Tibial nerve (tissue), 4 donors: ENCODE data around the gene GPR22. TPM values are rescaled to one million over a fixed set of nuclear protein-coding genes. Genes with fewer than 3 reads are reported as not detected.

ENCODE experiments used
- DNase-seq, 2 donors: peaks; one replicate each; pipeline ENCODE4 v3.0.0-alpha.2; 2019; ENCODE audit warnings: low spot score in 2 of 2
- H3K27ac ChIP-seq, 4 donors: fragments of 200-600 bp; sonication (generic) in 3 of 4; one replicate each; pipeline ENCODE4 v1.5.1; 2017 to 2019; ENCODE audit warnings: mild to moderate bottlenecking in 1 of 4
- H3K27me3 ChIP-seq, 2 donors: fragments of 200-600 bp; sonication (generic) in 1 of 2; one replicate each; pipeline versions ENCODE4 v1.5.1 to v1.6.0; 2017 to 2019
- H3K36me3 ChIP-seq, 3 donors: fragments of 200-600 bp; sonication (generic); one replicate each; pipeline ENCODE4 v1.5.1; 2018 to 2019
- H3K4me1 ChIP-seq, 4 donors: fragments of 200-600 bp; sonication (generic) in 3 of 4; one replicate each; pipeline ENCODE4 v1.5.1; 2017 to 2019
- H3K4me3 ChIP-seq, 4 donors: fragments of 200-600 bp; sonication (generic) in 3 of 4; one replicate each; pipeline ENCODE4 v1.5.1; 2017 to 2019; ENCODE audit warnings: mild to moderate bottlenecking in 1 of 4, moderate library complexity in 1 of 4
- H3K9me3 ChIP-seq, 4 donors: fragments of 200-600 bp; sonication (generic) in 3 of 4; one replicate each; pipeline ENCODE4 v1.5.1; 2017 to 2019
- CTCF ChIP-seq, 5 experiments: fragments of 200-600 bp in 3 of 5; fragments of 450-650 bp in 2 of 5; sonication (generic) in 3 of 5; IDR thresholded peaks; one replicate each; pipeline ENCODE4 v1.5.1; 2016 to 2019; ENCODE audit warnings: antibody characterized with exemption in 5 of 5, mild to moderate bottlenecking in 3 of 5, moderate library complexity in 2 of 5
- EP300 ChIP-seq, 2 donors: sonication (generic); formaldehyde crosslinking; IDR thresholded peaks; one replicate each; pipeline ENCODE4 v1.6.1; 2017; ENCODE audit warnings: antibody characterized with exemption in 2 of 2, mild to moderate bottlenecking in 1 of 2
- POLR2A ChIP-seq, 2 donors: fragments of 450-650 bp; IDR thresholded peaks; one replicate each; pipeline ENCODE4 v1.6.1; 2017; ENCODE audit warnings: antibody characterized with exemption in 2 of 2, mild to moderate bottlenecking in 2 of 2, moderate library complexity in 2 of 2
- WGBS, 2 donors: methylation state at CpG; one replicate each; pipeline ENCODE4 v1.1.5; 2018; 5-methylcytosine and 5-hydroxymethylcytosine counted together
- total RNA-seq, 4 donors: library from RNA; depleted of rRNA; stranded (reverse); fragments of >200 nt; gene quantifications; one replicate each; pipeline ENCODE4 v1.1.0, GENCODE V29; 2016

GPR22 gene
- total RNA-seq, 4 donors from 2014 or later, result not detected

- H3K36me3 ChIP-seq, result peaks cover 0 to 13% (median 0%) of the 10 kb centered on the region in 3 donors
- no peak for DNase-seq
- H3K27ac ChIP-seq, result no peak overlapping the region
- H3K9me3 ChIP-seq, result no peaks in the 10 kb centered on the region
- TF ChIP-seq POLR2A (IDR thresholded peaks at IDR 0.05), result no peak
- TF ChIP-seq CTCF (IDR thresholded peaks at IDR 0.05), result no peak
- TF ChIP-seq EP300 (IDR thresholded peaks at IDR 0.05), result no peak
- H3K4me1 ChIP-seq, result no peaks in the 10 kb centered on the region
- H3K27me3 ChIP-seq, result no peaks in the 10 kb centered on the region
- no peak overlapping the region for H3K4me3 ChIP-seq
- 85% methylated on average over 1 of the region's 1 CpG for WGBS, 2 donors
Observed at GRCh38 chr7:107446988-107447387, 22.9 kb upstream of the GPR22 start.

DNA sequence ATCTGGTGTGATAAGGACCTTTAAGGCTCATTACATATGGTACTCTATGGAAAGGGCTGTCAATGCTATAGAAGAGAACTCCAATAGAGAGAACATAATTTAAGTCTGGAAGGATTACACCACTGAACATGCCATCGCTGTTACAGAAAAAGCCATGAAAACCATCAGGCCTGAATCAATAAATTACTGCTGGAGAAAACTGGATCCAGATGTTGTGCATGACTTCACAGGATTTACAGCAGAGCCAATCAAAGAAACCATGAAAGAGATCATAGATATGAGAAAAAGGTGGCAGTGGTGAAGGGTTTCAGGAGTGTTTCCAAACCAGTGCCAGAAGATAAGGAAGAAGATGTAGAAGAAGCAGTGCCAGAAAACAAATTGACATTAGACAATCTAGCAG is 18.9 kb upstream of the GPR22 start:
- H3K9me3 ChIP-seq, result no peaks in the 10 kb centered on the region
- no peaks in the 10 kb centered on the region for H3K27me3 ChIP-seq
- WGBS, 2 donors, result 43 to 83% methylated on average over 1 of the region's 1 CpG
- H3K4me3 ChIP-seq, result no peak overlapping the region
- no peak overlapping the region for H3K27ac ChIP-seq
- H3K36me3 ChIP-seq, result peaks cover 0 to 10% (median 0%) of the 10 kb centered on the region in 3 donors
- no peak for TF ChIP-seq POLR2A (IDR thresholded peaks at IDR 0.05)
- no peak for TF ChIP-seq EP300 (IDR thresholded peaks at IDR 0.05)
- TF ChIP-seq CTCF (IDR thresholded peaks at IDR 0.05), result no peak
- DNase-seq, result no peak
- H3K4me1 ChIP-seq, result no peaks in the 10 kb centered on the region

GRCh38 chr7:107453388-107453787 is 16.5 kb upstream of the GPR22 start:
- no peak overlapping the region for H3K4me3 ChIP-seq
- TF ChIP-seq CTCF (IDR thresholded peaks at IDR 0.05), result no peak
- no peak for TF ChIP-seq EP300 (IDR thresholded peaks at IDR 0.05)
- TF ChIP-seq POLR2A (IDR thresholded peaks at IDR 0.05), result no peak
- no peak for DNase-seq
- no peaks in the 10 kb centered on the region for H3K27me3 ChIP-seq
- WGBS, 2 donors, result 91 to 92% methylated on average over 1 of the region's 1 CpG
- peaks cover 0 to 19% (median 0%) of the 10 kb centered on the region in 3 donors for H3K36me3 ChIP-seq
- H3K4me1 ChIP-seq, result no peaks in the 10 kb centered on the region
- no peak overlapping the region for H3K27ac ChIP-seq
- H3K9me3 ChIP-seq, result no peaks in the 10 kb centered on the region

DNA sequence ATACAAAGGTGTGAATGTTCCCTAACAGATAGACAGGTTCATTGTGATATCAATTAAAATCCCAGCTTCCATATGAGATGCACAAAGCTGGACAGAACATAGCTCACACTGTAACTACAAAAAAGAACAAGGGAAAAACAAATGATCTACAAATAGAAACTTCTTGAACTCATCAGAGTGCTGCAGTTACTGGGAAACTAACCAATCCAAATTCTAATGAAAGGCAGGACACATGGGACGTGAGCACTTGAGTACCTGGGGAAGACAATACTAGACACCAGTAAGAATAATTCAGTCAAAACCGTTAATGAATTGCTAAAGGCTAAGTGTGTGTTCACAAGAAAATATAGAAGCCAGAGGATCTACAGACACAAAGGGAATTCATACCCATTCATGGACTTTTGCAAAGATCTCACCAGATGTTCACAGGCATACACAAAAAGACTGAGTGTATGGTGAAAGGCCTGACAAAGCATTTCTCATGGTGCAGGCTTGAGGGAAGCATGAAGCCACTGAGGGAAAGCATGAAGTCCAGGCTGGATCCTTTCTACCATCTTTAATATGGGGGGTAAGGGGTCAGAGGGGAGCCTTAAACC is 7.8 kb upstream of the GPR22 start:
- H3K9me3 ChIP-seq, result no peaks in the 10 kb centered on the region
- no peaks in the 10 kb centered on the region for H3K4me1 ChIP-seq
- H3K27ac ChIP-seq, result no peak overlapping the region
- H3K4me3 ChIP-seq, result no peak overlapping the region
- H3K27me3 ChIP-seq, result no peaks in the 10 kb centered on the region
- 66 to 73% methylated on average over 2 of the region's 2 CpGs for WGBS, 2 donors
- TF ChIP-seq POLR2A (IDR thresholded peaks at IDR 0.05) (no peak), EP300 (IDR thresholded peaks at IDR 0.05) (no peak), CTCF (IDR thresholded peaks at IDR 0.05) (no peak)
- DNase-seq, result no peak
- peaks cover 0 to 17% (median 0%) of the 10 kb centered on the region in 3 donors for H3K36me3 ChIP-seq

GRCh38 chr7:107463139-107464078 is 6.4 kb upstream of the GPR22 start:
- Histone ChIP-seq H3K4me1 (no peaks in the 10 kb centered on the region), H3K27me3 (no peaks in the 10 kb centered on the region), H3K36me3 (peaks cover 0 to 7% (median 0%) of the 10 kb centered on the region in 3 donors), H3K27ac (no peak overlapping the region), H3K9me3 (no peaks in the 10 kb centered on the region), H3K4me3 (no peak overlapping the region)
- 82 to 83% methylated on average over 6 of the region's 6 CpGs for WGBS, 2 donors
- TF ChIP-seq EP300 (IDR thresholded peaks at IDR 0.05), result no peak
- TF ChIP-seq CTCF (IDR thresholded peaks at IDR 0.05), result peak; percentile 57 to 78 (median 58)
- DNase-seq, result peak; percentile 16 to 43
